GM18519 (cell line): ENCODE measurements around the gene UBE2QL1.
"Not testable (repeated sequence)": the region's sequence is repeated elsewhere in the genome, so short reads cannot be mapped to it uniquely, and the experiment has no call there.

Source experiments
- ATAC-seq: cut with Tn5 transposase; IDR thresholded peaks from one replicate; pipeline ENCODE4 v1.9.1; 2021; ENCODE audit warnings: mild to moderate bottlenecking, moderate library complexity; ENCODE audit not compliant: unreplicated experiment, low FRiP score

Gene UBE2QL1

DNA sequence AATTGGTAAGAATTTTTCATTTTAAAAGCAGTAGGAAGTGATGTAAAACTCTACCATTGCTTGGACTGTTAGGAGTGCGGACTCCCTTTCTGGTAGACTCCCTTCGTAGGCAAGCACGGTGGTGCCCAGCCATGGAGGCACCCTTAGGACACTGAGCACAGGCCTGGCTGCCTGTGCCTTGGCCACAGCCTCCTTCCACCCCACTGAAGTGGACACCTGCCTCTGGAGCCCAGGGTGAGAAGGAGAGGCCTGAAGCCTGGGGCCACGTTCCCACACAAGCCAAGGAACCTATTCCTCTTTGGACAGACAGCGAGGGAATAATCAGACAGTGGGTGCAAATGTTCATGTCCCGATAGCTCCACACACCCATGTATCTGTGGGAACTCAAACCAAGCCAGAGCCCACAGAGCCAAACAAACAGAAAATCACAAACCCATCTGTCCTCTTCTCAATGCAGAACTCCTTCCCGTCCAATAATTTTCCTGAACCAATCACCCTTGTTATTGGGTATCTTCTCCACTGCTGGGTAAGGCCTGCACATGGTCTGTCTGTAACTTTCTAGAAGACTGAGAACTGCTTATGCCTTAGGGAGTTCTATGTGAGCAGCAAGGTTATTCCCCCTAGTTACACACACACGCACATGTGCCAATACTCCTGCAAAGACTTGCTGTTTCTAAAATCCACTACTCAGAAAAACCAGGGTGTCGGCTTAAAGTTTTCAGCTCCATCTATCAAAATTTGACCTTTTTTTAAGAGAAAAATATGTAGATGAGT, 45.2 kb downstream of the UBE2QL1 start:
- no peak for ATAC-seq

DNA sequence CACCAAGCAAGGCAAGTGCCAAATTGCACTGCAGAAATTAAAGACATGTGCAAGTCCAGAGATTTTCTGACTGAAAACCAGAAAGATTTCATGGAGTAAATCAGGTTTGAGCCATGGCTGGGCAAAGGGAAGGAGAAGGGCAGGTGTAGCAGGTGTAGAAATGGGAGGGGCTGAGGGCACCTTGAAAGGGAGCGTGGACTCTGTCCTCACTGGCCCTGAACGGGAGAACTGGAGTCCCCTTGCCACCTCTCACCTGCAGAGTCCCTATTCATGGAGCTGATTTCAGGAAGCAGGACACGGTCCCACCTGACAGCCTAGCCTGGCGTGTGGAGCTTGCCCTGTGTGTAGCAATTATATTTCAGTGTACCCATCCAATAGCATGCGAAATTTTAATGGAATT, 46.3 kb downstream of the UBE2QL1 start:
- ATAC-seq: no peak

DNA sequence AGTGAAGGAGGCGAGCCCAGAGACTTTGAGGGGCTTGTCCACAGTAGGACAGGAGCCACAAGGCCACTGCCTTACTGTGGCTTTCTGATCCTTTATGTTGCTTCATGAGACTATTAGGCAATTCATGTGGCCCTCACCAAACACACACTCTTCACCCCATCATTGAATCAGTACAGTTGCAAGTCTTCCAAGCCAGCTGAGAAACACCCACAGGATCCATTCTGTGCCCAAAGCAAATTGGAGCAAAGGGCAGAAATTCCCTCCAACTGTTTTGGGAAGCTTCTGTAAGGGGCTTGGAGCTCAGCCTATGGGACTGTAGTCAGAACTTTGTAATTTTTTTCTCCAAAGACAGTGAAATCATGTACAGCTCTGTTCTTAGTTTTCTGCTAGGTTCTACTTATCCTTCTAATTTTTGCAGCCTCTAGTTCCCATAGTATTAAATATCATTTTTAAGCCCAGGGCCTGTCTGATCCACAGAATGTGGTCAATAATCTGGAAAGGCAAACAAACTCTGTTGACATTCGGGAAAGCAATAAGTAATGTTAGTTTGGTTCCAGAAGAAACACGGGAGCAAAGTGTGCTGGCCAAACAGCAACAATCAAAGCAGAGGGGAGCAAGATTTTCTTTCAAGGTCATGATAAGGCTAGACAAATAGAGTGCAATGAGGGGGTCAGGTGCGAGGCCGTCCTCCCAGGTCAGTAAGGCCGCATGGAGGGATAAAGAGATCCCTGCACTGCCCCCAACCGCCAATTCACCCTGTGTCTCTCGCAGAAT, 47.0 kb downstream of the UBE2QL1 start:
- no peak for ATAC-seq

DNA sequence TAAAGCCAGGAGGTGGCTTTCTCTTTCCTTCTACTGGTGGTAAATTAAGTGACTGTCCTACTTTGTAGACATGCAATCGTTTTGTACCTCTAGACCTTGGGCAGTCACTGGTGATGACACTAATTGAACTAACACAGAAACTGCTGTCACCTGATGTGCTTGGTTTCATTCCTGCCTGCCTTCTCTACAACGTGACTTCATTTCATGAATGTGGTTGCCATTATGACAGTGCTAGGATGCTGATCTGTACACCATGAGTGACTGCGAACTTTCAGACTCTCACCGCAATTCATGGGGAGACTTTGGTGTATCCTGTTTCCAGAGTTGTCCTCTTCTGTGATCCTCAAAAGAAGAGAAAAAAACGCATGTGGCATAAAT, 47.5 kb downstream of the UBE2QL1 start:
- ATAC-seq: peak; percentile 97

GRCh38 chr5:6496636-6497035, 48.0 kb downstream of the UBE2QL1 start:
- no peak for ATAC-seq

DNA sequence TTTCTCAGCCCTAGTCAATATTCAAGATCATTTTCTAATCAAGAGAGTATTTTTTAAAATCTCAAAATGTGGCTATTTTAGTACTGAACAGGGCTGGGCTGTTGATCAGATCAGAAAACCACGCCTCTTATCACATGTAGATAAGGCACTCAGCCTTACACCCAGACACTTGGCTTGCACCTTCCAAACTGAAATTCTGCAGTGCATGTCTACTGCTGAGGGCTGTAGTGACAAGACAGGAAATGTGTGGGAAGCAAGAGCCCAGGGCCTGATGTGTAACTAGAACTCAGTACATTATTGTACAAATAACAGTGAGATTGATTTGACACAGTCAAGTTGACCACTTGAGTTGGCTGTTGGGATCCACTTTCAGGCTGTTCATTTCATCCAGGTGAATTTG, 48.6 kb downstream of the UBE2QL1 start:
- peak; percentile 22 for ATAC-seq

DNA sequence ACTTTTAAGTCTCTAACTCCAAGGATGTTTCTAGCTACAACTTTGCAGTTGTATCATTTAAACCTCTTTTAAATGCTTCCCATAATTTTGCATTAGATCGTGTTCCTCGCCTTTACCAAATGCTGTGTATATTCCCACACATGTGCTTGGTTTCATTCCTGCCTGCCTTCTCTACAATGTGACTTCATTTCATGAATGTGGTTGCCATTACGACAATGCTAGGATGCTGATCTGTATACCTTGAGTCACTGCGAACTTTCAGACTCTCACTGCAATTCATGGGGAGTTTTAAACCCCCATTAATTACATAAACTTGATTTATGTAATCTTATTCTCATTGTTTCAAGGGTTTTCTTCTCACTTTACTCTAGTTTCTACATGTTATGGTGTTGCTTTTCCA, 50.3 kb downstream of the UBE2QL1 start:
- ATAC-seq: no peak

DNA sequence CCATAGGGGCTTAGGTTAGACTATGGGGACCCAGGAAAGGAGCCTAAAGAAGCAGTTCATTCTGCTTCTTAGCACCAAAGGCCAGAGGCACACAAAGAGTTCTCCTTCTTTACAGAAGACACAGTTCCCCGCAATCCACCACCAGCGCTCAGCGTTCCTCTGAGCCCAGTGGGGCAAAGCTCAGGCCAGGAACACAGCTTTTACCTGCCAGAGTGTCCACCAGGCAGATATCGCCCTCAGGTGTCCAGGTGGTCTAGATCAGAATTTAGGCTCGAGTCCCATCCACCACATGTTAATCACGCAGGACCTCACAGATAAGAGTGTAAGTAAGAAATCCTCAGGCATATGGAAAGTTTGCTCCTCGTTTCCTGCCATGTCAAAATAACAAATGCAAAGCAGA, 53.0 kb downstream of the UBE2QL1 start:
- ATAC-seq: no peak

DNA sequence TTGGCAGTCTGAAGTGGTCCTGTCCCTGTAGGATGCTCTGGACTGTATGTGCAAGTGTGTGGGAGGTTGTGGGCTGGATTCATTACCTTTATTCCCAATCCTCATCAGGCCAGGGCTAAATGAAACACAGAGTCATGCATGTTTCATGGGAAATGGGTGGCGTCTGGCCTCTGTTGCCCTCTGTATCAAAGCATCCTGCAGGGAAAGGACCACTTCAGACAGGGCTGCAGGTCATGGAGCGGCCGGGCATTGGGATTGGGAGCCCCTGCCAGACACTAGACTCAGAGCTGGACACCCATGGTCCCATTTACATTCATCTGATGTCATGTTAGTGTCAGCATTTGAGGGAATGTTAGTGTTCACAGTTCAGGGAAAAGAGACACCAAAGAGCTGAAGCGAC, 53.8 kb downstream of the UBE2QL1 start:
- ATAC-seq: no peak

GRCh38 chr5:6503342-6503741, 54.7 kb downstream of the UBE2QL1 start:
- ATAC-seq: no peak

DNA sequence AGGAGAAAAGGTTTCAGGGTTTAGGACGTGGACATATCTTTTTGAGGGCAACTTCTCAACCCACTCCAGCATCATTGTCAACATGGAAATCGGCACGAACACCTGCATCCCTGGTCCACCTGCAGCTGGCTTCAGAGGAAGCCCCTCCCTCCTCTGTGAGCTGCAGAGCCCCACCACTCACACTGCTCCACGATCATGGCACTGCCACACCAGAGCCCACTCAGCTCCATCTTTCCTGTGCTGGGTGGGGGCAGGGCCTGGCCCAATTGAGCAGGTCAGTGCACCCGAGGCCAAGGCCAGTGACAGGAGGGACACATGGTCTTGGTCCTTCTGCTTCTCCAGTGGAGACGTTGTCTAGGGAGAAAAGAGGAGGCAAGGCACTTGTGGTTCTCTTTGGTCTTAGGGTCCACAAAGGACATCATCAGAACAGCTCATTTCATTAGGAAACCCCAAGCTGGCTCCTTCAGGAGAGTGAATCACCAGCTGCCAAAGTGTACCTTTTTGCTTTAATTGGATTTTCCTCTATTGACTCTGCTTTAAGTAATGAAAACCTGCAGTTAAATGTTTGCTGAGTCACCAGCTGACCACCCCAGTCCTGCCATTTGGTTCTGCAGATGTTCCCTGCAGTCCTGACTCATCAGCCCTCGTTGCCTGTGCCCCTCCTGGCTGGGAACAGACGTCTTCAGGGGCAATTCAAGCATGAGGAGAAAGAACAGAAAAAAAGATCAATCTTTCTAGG, 56.2 kb downstream of the UBE2QL1 start:
- no peak for ATAC-seq

- no peak for ATAC-seq
Measured at GRCh38 chr5:6505416-6505755, 56.7 kb downstream of the UBE2QL1 start.

- ATAC-seq: no peak
Measured at GRCh38 chr5:6505783-6506557, 57.3 kb downstream of the UBE2QL1 start.

DNA sequence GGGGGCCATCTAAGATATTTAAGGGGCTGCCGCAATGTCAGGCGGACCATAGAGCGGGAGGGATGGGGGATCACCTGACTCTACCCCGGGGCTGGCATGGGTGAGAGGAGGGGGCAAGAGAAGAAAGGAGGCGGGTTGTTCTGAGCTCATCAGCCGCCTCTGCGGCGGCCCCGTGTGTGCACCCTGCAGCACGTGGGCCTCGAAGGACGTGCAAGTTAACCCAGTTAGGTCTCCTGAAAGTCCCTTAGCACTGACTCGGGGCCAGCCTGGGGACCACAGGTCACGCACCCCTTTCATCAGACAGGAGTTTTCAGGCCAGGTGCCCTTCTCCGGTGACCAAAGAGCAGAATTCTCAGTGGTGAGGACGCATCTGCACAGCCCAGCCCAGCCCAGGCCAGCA, 58.0 kb downstream of the UBE2QL1 start:
- no peak for ATAC-seq

GRCh38 chr5:6508931-6509330, 60.3 kb downstream of the UBE2QL1 start:
- ATAC-seq: no peak

GRCh38 chr5:6510132-6510531, 61.5 kb downstream of the UBE2QL1 start:
- ATAC-seq: no peak

GRCh38 chr5:6510973-6511372, 62.3 kb downstream of the UBE2QL1 start:
- ATAC-seq: no peak

- not testable (repeated sequence) for ATAC-seq
Measured at GRCh38 chr5:6515812-6516211, 67.2 kb downstream of the UBE2QL1 start.

DNA sequence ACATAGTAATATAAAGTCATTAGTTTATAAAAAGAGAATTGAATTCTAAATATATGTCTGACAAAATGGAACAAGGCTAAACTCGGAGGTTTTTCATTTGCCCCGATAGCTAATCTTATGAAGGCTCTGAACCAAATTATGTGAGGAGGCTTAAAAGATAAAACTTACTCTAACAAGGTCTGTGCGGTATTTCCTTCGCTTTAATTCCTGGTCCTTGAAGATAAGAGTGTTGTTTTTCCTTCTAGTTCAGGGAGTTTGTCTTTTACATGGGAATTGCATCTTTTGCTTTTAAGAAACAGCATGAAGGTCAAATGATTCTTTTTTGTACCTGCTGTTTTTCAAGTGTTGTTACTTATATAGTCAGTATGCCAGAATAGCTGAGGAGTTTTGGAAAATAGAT, 68.2 kb downstream of the UBE2QL1 start:
- ATAC-seq: no peak

DNA sequence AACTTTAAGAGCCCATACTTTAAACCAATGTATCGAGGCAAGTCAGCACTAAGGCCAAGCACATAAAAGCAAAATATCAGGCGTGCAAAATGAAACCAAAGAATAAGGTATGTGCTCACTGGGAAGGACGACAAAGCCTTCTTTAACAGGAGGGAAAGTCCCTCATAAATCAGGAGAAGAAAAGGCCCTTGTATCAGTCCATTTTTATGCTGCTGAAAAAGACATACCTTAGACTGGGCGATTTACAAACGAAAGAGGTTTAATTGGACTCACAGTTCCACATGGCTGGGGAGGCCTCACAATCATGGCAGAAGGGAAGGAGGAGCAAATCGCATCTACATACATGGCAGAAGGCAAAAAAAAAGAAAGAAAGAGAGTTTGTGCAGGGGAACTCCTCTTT, 68.9 kb downstream of the UBE2QL1 start:
- no peak for ATAC-seq
